H1 (cell line): ENCODE data around the gene VOPP1. TPM values are rescaled to one million over a fixed set of nuclear protein-coding genes. Genes with fewer than 3 reads are reported as not detected.
A peak's percentile ranks its signal among the peaks of the same experiment; 100 is the strongest.

Experiments used
- CTCF ChIA-PET: fragments of 300-600 bp; sonication (Branson Sonifier 250); formaldehyde crosslinking; loops from one replicate; lab custom pipeline; 2021; ENCODE audit not compliant: partially characterized antibody; lab: Charles Lee
- POLR2A ChIA-PET: fragments of 300-600 bp; sonication (Branson Sonifier 250); formaldehyde crosslinking; loops from one replicate; lab custom pipeline; 2021; ENCODE audit warnings: inconsistent platforms; ENCODE audit not compliant: partially characterized antibody; lab: Charles Lee
- DNase-seq, 2 experiments: peaks; one replicate each; pipeline versions ENCODE4 v3.0.0 to v3.0.0-alpha.2; 2010 to 2022; ENCODE audit warnings: low spot score in 2 of 2, low read depth in 1 of 2, mixed read lengths in 1 of 2
- FAIRE-seq: peaks from 2 replicates; lab custom pipeline; 2011; peaks lifted over from hg19 to GRCh38; lab: Jason Lieb, UNC
- H2AFZ ChIP-seq: 2 replicates; pipeline ENCODE4 v1.8.1; 2012; ENCODE audit warnings: low read length, inconsistent platforms
- H2AK5ac ChIP-seq: 2 replicates; pipeline ENCODE4 v1.6.1; 2013; ENCODE audit warnings: low read depth, low read length
- H2BK120ac ChIP-seq: replicated peaks from 2 replicates; pipeline ENCODE3; 2013; ENCODE audit warnings: low read depth, low read length, inconsistent platforms
- H2BK12ac ChIP-seq: 2 replicates; pipeline ENCODE4 v1.6.1; 2013; ENCODE audit warnings: low read depth, low read length
- H2BK15ac ChIP-seq: 2 replicates; pipeline ENCODE4 v1.6.1; 2013; ENCODE audit warnings: low read length
- H2BK20ac ChIP-seq: 2 replicates; pipeline ENCODE4 v1.6.1; 2013; ENCODE audit warnings: low read length
- H2BK5ac ChIP-seq: 2 replicates; pipeline ENCODE4 v1.6.1; 2013; ENCODE audit warnings: low read depth, low read length
- H3K14ac ChIP-seq: 2 replicates; pipeline ENCODE4 v1.6.1; 2013; ENCODE audit warnings: inconsistent platforms; ENCODE audit not compliant: insufficient read length
- H3K18ac ChIP-seq: 2 replicates; pipeline ENCODE4 v1.6.1; 2013; ENCODE audit warnings: low read length; ENCODE audit errors: extremely low read depth
- H3K23ac ChIP-seq: 2 replicates; pipeline ENCODE4 v1.6.1; 2013; ENCODE audit warnings: inconsistent platforms; ENCODE audit not compliant: insufficient read length
- H3K23me2 ChIP-seq: 2 replicates; pipeline ENCODE4 v1.6.1; 2013; ENCODE audit warnings: low read depth, low read length
- H3K27ac ChIP-seq: 2 replicates; pipeline ENCODE4 v1.6.1; 2011; ENCODE audit warnings: low read depth, low read length, inconsistent platforms
- H3K27me3 ChIP-seq, 4 experiments: replicated peaks in 1 of 4; 1 replicate in 1 of 4; 2 replicates in 3 of 4; pipeline versions ENCODE4 v1.6.1 to v1.8.1; 2011 to 2013; ENCODE audit warnings: low read length in 3 of 4, mild to moderate bottlenecking in 3 of 4, inconsistent platforms in 2 of 4, mixed read lengths in 2 of 4, moderate library complexity in 1 of 4; ENCODE audit not compliant: control insufficient read depth in 3 of 4, insufficient read depth in 3 of 4; ENCODE audit errors: extremely low read depth in 1 of 4
- H3K36me3 ChIP-seq, 4 experiments: 2 replicates each; pipeline versions ENCODE4 v1.6.1 to v1.8.1; 2011 to 2013; ENCODE audit warnings: mild to moderate bottlenecking in 4 of 4, low read length in 3 of 4, moderate library complexity in 2 of 4, control low read depth in 1 of 4, inconsistent platforms in 1 of 4; ENCODE audit not compliant: insufficient read depth in 4 of 4, control insufficient read depth in 2 of 4
- H3K4ac ChIP-seq: replicated peaks from 2 replicates; pipeline ENCODE3; 2013; ENCODE audit warnings: low read length, low read depth, mixed read lengths, inconsistent platforms; ENCODE audit not compliant: insufficient read length
- H3K4me1 ChIP-seq, 4 experiments: replicated peaks in 1 of 4; 1 replicate in 1 of 4; 2 replicates in 3 of 4; pipeline versions ENCODE4 v1.6.1 to v1.8.1; 2011 to 2013; ENCODE audit warnings: low read length in 3 of 4, inconsistent platforms in 2 of 4, mixed read lengths in 1 of 4; ENCODE audit not compliant: insufficient read depth in 4 of 4, control insufficient read depth in 3 of 4
- H3K4me2 ChIP-seq, 2 experiments: 2 replicates each; pipeline versions ENCODE4 v1.6.1 to v1.8.1; 2011 to 2013; ENCODE audit warnings: low read depth in 2 of 2, low read length in 2 of 2, control low read depth in 1 of 2, inconsistent platforms in 1 of 2, mild to moderate bottlenecking in 1 of 2; ENCODE audit not compliant: insufficient read depth in 1 of 2
- H3K4me3 ChIP-seq, 4 experiments: fragments of 200-600, 300-600 bp in 1 of 4; sonication (generic), shearing (Covaris generic), sonication (Bioruptor Twin) in 1 of 4; 2 replicates each; pipeline versions ENCODE4 v1.5.1 to v1.8.1; 2011 to 2016; ENCODE audit warnings: low read length in 4 of 4, low read depth in 3 of 4, control low read depth in 2 of 4, inconsistent platforms in 2 of 4, mild to moderate bottlenecking in 2 of 4, mixed read lengths in 1 of 4, moderate library complexity in 1 of 4; ENCODE audit not compliant: insufficient read depth in 2 of 4; ENCODE audit errors: extremely low read depth in 1 of 4
- H3K56ac ChIP-seq: replicated peaks from 2 replicates; pipeline ENCODE3; 2013; ENCODE audit warnings: low read depth, mild to moderate bottlenecking, mixed read lengths, low read length, inconsistent platforms; ENCODE audit not compliant: insufficient read length
- H3K79me1 ChIP-seq: 2 replicates; pipeline ENCODE4 v1.6.1; 2013; ENCODE audit warnings: low read depth, low read length, control low read depth
- H3K79me2 ChIP-seq, 2 experiments: 2 replicates each; pipeline versions ENCODE4 v1.6.1 to v1.8.1; 2012 to 2013; ENCODE audit warnings: low read length in 2 of 2, mild to moderate bottlenecking in 2 of 2, inconsistent platforms in 1 of 2; ENCODE audit not compliant: insufficient read depth in 2 of 2, control insufficient read depth in 1 of 2
- H3K9ac ChIP-seq, 4 experiments: replicated peaks in 1 of 4; 1 replicate in 1 of 4; 2 replicates in 3 of 4; pipeline versions ENCODE4 v1.6.1 to v1.8.1; 2011 to 2013; ENCODE audit warnings: low read depth in 3 of 4, low read length in 3 of 4, control low read depth in 2 of 4, mild to moderate bottlenecking in 2 of 4, moderate library complexity in 2 of 4, inconsistent platforms in 1 of 4; ENCODE audit errors: extremely low read depth in 1 of 4
- H3K9me3 ChIP-seq, 2 experiments: 2 replicates each; pipeline versions ENCODE4 v1.6.1 to v1.8.1; 2012 to 2013; ENCODE audit warnings: mild to moderate bottlenecking in 2 of 2, moderate library complexity in 2 of 2, control low read depth in 1 of 2, inconsistent platforms in 1 of 2, low read depth in 1 of 2, low read length in 1 of 2, mixed read lengths in 1 of 2; ENCODE audit not compliant: insufficient read depth in 2 of 2
- H4K20me1 ChIP-seq, 2 experiments: replicated peaks in 1 of 2; 2 replicates each; pipeline versions ENCODE3 to v1.8.1; 2011 to 2013; ENCODE audit warnings: inconsistent platforms in 2 of 2, low read length in 2 of 2, mild to moderate bottlenecking in 1 of 2; ENCODE audit not compliant: insufficient read depth in 2 of 2, control insufficient read depth in 1 of 2
- H4K5ac ChIP-seq: 2 replicates; pipeline ENCODE4 v1.6.1; 2013; ENCODE audit warnings: low read length, low read depth, mixed read lengths, inconsistent platforms; ENCODE audit not compliant: insufficient read length
- H4K8ac ChIP-seq: 2 replicates; pipeline ENCODE4 v1.8.0; 2013; ENCODE audit warnings: mild to moderate bottlenecking, moderate library complexity, low read length, inconsistent platforms; ENCODE audit not compliant: insufficient read depth; ENCODE audit errors: extremely low read depth
- H4K91ac ChIP-seq: replicated peaks from 2 replicates; pipeline ENCODE3; 2013; ENCODE audit warnings: low read length, mixed read lengths, inconsistent platforms; ENCODE audit not compliant: insufficient read length
- CREB1 ChIP-seq: IDR thresholded peaks from 2 replicates; pipeline ENCODE4 v1.6.1; 2012; ENCODE audit warnings: inconsistent platforms
- RAD21 ChIP-seq, 2 experiments: IDR thresholded peaks in 1 of 2; conservative IDR thresholded peaks in 1 of 2; 2 replicates each; pipeline ENCODE4 v1.6.1; 2011; ENCODE audit warnings: low read depth in 2 of 2, low read length in 2 of 2, improper control_type of control experiment in 1 of 2, inconsistent platforms in 1 of 2, mild to moderate bottlenecking in 1 of 2, moderate library complexity in 1 of 2
- WGBS, 2 experiments: shearing (Covaris generic) in 1 of 2; methylation state at CpG; one replicate each; pipeline versions ENCODE4 v1.1.6 to v1.1.7; 2013 to 2015; ENCODE audit warnings: low lambda C conversion rate in 2 of 2, mixed read lengths in 2 of 2, inconsistent platforms in 1 of 2, low coverage in 1 of 2, missing lambda C conversion rate in 1 of 2; ENCODE audit not compliant: insufficient replicate concordance in 2 of 2, insufficient coverage in 1 of 2, insufficient read length in 1 of 2; ENCODE audit errors: extremely low coverage in 1 of 2, missing lambda C conversion rate in 1 of 2; 5-methylcytosine and 5-hydroxymethylcytosine counted together
- polyA plus RNA-seq, 7 experiments: library from polyadenylated mRNA; depleted of rRNA in 3 of 7; stranded (reverse) in 5 of 7; unstranded in 2 of 7; fragments of >200 nt in 5 of 7; fragments of 200-250 nt in 2 of 7; gene quantifications; 1 replicate in 5 of 7; 2 replicates in 1 of 7; 4 replicates in 1 of 7; pipeline versions ENCODE4 v1.2.1 to v1.2.3, GENCODE V29; 2011 to 2013; ENCODE audit warnings: missing spikeins in 2 of 7, mixed read lengths in 2 of 7
- total RNA-seq: library from RNA; stranded (reverse); fragmentation: NEBNext Ultra II Directional; extraction: Animal tissue kit (Norgen Biotek cat#: 25700); gene quantifications from 2 replicates; pipeline ENCODE4 v1.2.1, GENCODE V29; 2021
- TF ChIP-seq, protein P1 (sequence below): IDR thresholded peaks from 2 replicates; pipeline ENCODE4 v1.6.1; 2012; ENCODE audit warnings: inconsistent platforms
- TF ChIP-seq, protein P2 (sequence below), 3 experiments: IDR thresholded peaks; 1 replicate in 2 of 3; 2 replicates in 1 of 3; pipeline versions ENCODE4 v1.5.1 to v1.6.1; 2011; ENCODE audit warnings: low read length in 3 of 3, mild to moderate bottlenecking in 3 of 3, inconsistent platforms in 2 of 3, low read depth in 1 of 3, moderate library complexity in 1 of 3; ENCODE audit not compliant: insufficient read depth in 1 of 3; ENCODE audit errors: control extremely low read depth in 1 of 3

Gene VOPP1
- total and polyA plus RNA-seq, 2 of the 8 experiments (the other 6 are each of a cell fraction or from before 2014, with no cell fraction given): 44.7 to 83.0 TPM

DNA sequence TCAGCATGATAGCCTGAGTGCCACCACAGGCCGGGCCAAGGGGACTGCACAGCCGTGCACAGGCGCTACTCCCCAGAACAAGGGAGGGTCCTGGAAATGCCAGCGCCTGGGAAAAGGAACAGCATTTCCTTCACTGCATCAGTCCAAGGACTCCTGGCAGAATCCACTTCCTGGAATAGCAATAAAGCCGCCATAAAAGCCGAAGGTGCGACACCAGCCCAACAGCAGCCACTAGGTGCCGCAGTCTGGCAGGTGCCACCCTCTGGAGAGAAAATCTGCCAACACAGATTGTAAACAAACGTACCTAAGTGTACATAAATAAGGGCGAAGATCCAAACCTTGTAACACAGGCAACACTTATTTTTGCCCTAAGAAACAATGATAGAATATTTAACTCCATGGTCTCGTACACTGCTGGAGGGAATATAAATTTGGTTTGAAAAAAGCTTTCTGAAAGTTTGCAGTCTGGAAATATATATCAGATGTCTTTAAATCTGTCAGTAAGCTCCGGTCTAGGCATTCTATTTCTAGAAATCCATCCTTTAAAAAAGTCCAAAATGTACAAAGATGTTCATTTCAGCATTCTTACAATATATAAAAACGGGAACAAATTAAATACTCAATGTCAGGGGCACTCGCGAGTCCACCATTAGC lies 22.2 kb downstream of the VOPP1 start:
- Histone ChIP-seq H4K20me1 (peaks cover 9 to 34% of the 10 kb centered on the region in 2 experiments), H3K27me3 (no peaks in the 10 kb centered on the region), H3K27ac (no peak overlapping the region), H3K79me2 (peaks cover 22 to 99% of the 10 kb centered on the region in 2 experiments), H2AFZ (no peak overlapping the region), H3K56ac (no peak overlapping the region), H3K9ac (no peak overlapping the region), H3K23ac (no peak overlapping the region), H2BK15ac (no peak overlapping the region), H3K9me3 (no peaks in the 10 kb centered on the region), H3K18ac (no peak overlapping the region), H3K4ac (no peak overlapping the region), H2BK120ac (no peak overlapping the region), H4K8ac (no peak overlapping the region), H3K4me2 (no peak overlapping the region; a peak in 1 of 4 replicates), H3K4me3 (no peak overlapping the region), H3K79me1 (peaks cover 36% of the 10 kb centered on the region), H2BK20ac (no peak overlapping the region), H3K14ac (no peak overlapping the region), H2BK12ac (no peak overlapping the region), H3K4me1 (peaks cover 7 to 37% (median 22%) of the 10 kb centered on the region in 4 experiments), H3K36me3 (no peaks in the 10 kb centered on the region), H4K91ac (no peak overlapping the region), H4K5ac (no peak overlapping the region), H2BK5ac (no peak overlapping the region), H2AK5ac (no peak overlapping the region), H3K23me2 (no peaks in the 10 kb centered on the region; the same call in 1 of the 2 replicates)
- FAIRE-seq (no peak), DNase-seq (no peak)
- 93% methylated on average over 15 of the region's 15 CpGs; no CpG with 5 or more reads in 1 of the 2 experiments for WGBS, 2 experiments
- peak; percentile 18 to 40; a peak in 2 of 4 replicates for TF ChIP-seq RAD21 (IDR thresholded peaks at IDR 0.05 in 1 of 2, conservative IDR thresholded peaks at IDR 0.05 in 1 of 2; ENCODE audit: low read depth in 2 of 2, low read length in 2 of 2)
- TF ChIP-seq, protein P1, sequence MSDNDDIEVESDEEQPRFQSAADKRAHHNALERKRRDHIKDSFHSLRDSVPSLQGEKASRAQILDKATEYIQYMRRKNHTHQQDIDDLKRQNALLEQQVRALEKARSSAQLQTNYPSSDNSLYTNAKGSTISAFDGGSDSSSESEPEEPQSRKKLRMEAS: no peak
- TF ChIP-seq CREB1: no peak
- TF ChIP-seq, protein P2, sequence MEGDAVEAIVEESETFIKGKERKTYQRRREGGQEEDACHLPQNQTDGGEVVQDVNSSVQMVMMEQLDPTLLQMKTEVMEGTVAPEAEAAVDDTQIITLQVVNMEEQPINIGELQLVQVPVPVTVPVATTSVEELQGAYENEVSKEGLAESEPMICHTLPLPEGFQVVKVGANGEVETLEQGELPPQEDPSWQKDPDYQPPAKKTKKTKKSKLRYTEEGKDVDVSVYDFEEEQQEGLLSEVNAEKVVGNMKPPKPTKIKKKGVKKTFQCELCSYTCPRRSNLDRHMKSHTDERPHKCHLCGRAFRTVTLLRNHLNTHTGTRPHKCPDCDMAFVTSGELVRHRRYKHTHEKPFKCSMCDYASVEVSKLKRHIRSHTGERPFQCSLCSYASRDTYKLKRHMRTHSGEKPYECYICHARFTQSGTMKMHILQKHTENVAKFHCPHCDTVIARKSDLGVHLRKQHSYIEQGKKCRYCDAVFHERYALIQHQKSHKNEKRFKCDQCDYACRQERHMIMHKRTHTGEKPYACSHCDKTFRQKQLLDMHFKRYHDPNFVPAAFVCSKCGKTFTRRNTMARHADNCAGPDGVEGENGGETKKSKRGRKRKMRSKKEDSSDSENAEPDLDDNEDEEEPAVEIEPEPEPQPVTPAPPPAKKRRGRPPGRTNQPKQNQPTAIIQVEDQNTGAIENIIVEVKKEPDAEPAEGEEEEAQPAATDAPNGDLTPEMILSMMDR (IDR thresholded peaks at IDR 0.05; ENCODE audit: control extremely low read depth in 1 of 3, insufficient read depth in 1 of 3, low read depth in 1 of 3, low read length in 3 of 3): peak; percentile 46 to 58 (median 46)
- ChIA-PET CTCF (interaction anchor here (0.9 kb wide), 1 partner anchor 15 kb away, joined by 3 read pairs; no protein-coding TSS in a partner anchor), POLR2A (no interaction called here)
